Parathyroid adenoma (tissue), 2 donors: ENCODE measurements around the gene PTH1R.
A peak's percentile ranks its signal among the peaks of the same experiment; 100 is the strongest.

Source experiments
- H2AFZ ChIP-seq: fragments of 300-600 bp; sonication (generic); one replicate; pipeline ENCODE4 v1.7.0; 2017; ENCODE audit warnings: antibody characterized with exemption, mild to moderate bottlenecking
- H3K27ac ChIP-seq: fragments of 300-600 bp; sonication (generic); one replicate; pipeline ENCODE4 v1.7.0; 2017
- H3K27me3 ChIP-seq: fragments of 300-600 bp; sonication (generic); one replicate; pipeline ENCODE4 v1.7.0; 2017; ENCODE audit warnings: low read length; ENCODE audit not compliant: control insufficient read depth, insufficient read depth
- H3K36me3 ChIP-seq: fragments of 300-600 bp; sonication (generic); one replicate; pipeline ENCODE4 v1.7.0; 2017; ENCODE audit warnings: low read length; ENCODE audit not compliant: control insufficient read depth, insufficient read depth
- H3K4me1 ChIP-seq: fragments of 300-600 bp; sonication (generic); one replicate; pipeline ENCODE4 v1.7.0; 2017; ENCODE audit warnings: control low read depth
- H3K4me2 ChIP-seq: fragments of 300-600 bp; sonication (generic); one replicate; pipeline ENCODE4 v1.7.0; 2017; ENCODE audit warnings: low read length
- H3K4me3 ChIP-seq: fragments of 300-600 bp; sonication (generic); one replicate; pipeline ENCODE4 v1.7.0; 2017; ENCODE audit warnings: low read depth, low read length
- H3K79me2 ChIP-seq: fragments of 300-600 bp; sonication (generic); one replicate; pipeline ENCODE4 v1.7.0; 2017; ENCODE audit warnings: control low read depth
- H3K9ac ChIP-seq: fragments of 300-600 bp; sonication (generic); one replicate; pipeline ENCODE4 v1.7.0; 2017; ENCODE audit warnings: mild to moderate bottlenecking
- H3K9me3 ChIP-seq: fragments of 300-600 bp; sonication (generic); one replicate; pipeline ENCODE4 v1.7.0; 2017; ENCODE audit warnings: low read length; ENCODE audit not compliant: control insufficient read depth
- CTCF ChIP-seq: fragments of 300-600 bp; sonication (generic); IDR thresholded peaks from one replicate; pipeline ENCODE4 v1.7.0; 2017; ENCODE audit warnings: antibody characterized with exemption, mild to moderate bottlenecking
- donor health status: primary hyperparathyroidism.

Gene PTH1R

GRCh38 chr3:46860017-46860809 is 17.3 kb upstream of the PTH1R start:
- TF ChIP-seq CTCF, result peak; percentile 34
- Histone ChIP-seq H3K9me3 (no peaks in the 10 kb centered on the region), H3K4me2 (no peak overlapping the region), H3K4me3 (no peak overlapping the region), H3K36me3 (no peaks in the 10 kb centered on the region), H3K79me2 (no peaks in the 10 kb centered on the region), H3K9ac (no peak overlapping the region), H2AFZ (no peak overlapping the region), H3K4me1 (peaks cover 8% of the 10 kb centered on the region), H3K27me3 (no peaks in the 10 kb centered on the region), H3K27ac (no peak overlapping the region)

- Histone ChIP-seq H3K4me3 (no peak overlapping the region), H3K9ac (no peak overlapping the region), H3K27ac (no peak overlapping the region), H2AFZ (no peak overlapping the region), H3K4me1 (peaks cover 12% of the 10 kb centered on the region), H3K4me2 (no peak overlapping the region), H3K36me3 (no peaks in the 10 kb centered on the region), H3K27me3 (no peaks in the 10 kb centered on the region), H3K9me3 (no peaks in the 10 kb centered on the region), H3K79me2 (no peaks in the 10 kb centered on the region)
- no peak for TF ChIP-seq CTCF
Measured at GRCh38 chr3:46860810-46861604, 16.5 kb upstream of the PTH1R start.

- Histone ChIP-seq H3K36me3 (no peaks in the 10 kb centered on the region), H3K9me3 (no peaks in the 10 kb centered on the region), H3K27ac (no peak overlapping the region), H3K79me2 (no peaks in the 10 kb centered on the region), H3K27me3 (no peaks in the 10 kb centered on the region), H3K4me3 (no peak overlapping the region), H3K4me2 (no peak overlapping the region), H3K4me1 (peaks cover 12% of the 10 kb centered on the region), H3K9ac (no peak overlapping the region), H2AFZ (no peak overlapping the region)
- no peak for TF ChIP-seq CTCF
Measured at GRCh38 chr3:46861605-46862368, 15.7 kb upstream of the PTH1R start.

- peaks cover 12% of the 10 kb centered on the region for H3K4me1 ChIP-seq
- H3K4me3 ChIP-seq, result no peak overlapping the region
- H3K27me3 ChIP-seq, result no peaks in the 10 kb centered on the region
- H3K9me3 ChIP-seq, result no peaks in the 10 kb centered on the region
- H3K36me3 ChIP-seq, result no peaks in the 10 kb centered on the region
- H3K9ac ChIP-seq, result no peak overlapping the region
- no peak for TF ChIP-seq CTCF
- H3K79me2 ChIP-seq, result no peaks in the 10 kb centered on the region
- no peak overlapping the region for H3K27ac ChIP-seq
- no peak overlapping the region for H3K4me2 ChIP-seq
- H2AFZ ChIP-seq, result no peak overlapping the region
Measured at GRCh38 chr3:46862369-46863025, 15.0 kb upstream of the PTH1R start.
